HCT116 (cell line): ENCODE results near the gene SNX9. TPM values are rescaled to one million over a fixed set of nuclear protein-coding genes. Genes with fewer than 3 reads are reported as not detected.

Source experiments
- ATAC-seq: fragments of 200-7000 bp; cut with Tn5 transposase; 2 replicates; pipeline ENCODE4 v1.9.1; 2020; ENCODE audit warnings: mild to moderate bottlenecking, moderate library complexity
- BruUV-seq: library from RNA; stranded (reverse); fragments of 400-500 nt; replicated peaks from 2 replicates; lab custom pipeline; 2021; lab: Mats Ljungman, UMichigan
- CTCF ChIA-PET: fragments of 300-600 bp; sonication (Branson Sonifier 250); formaldehyde crosslinking; loops from one replicate; lab custom pipeline; 2021; ENCODE audit warnings: antibody characterized with exemption; lab: Charles Lee
- POLR2A ChIA-PET: fragments of 300-600, 350-600 bp; sonication (Branson Sonifier 250); formaldehyde crosslinking; loops from one replicate; lab custom pipeline; 2021; ENCODE audit warnings: antibody characterized with exemption; lab: Charles Lee
- RAD21 ChIA-PET, 2 experiments: fragments of 300-600 bp; sonication (Branson Sonifier 250); formaldehyde crosslinking; loops; one replicate each; lab custom pipeline; 2023; ENCODE audit warnings: low total read pairs in 2 of 2; ENCODE audit not compliant: uncharacterized antibody in 2 of 2, unreplicated experiment in 2 of 2, low non-redundant PET in 1 of 2; lab: Charles Lee
- DNase-seq: peaks from one replicate; pipeline ENCODE4 v3.0.0-alpha.2; 2010; ENCODE audit warnings: low read depth, low spot score
- H2AFZ ChIP-seq: fragments of 200-600 bp; shearing (Covaris generic), sonication (generic); 2 replicates; pipeline ENCODE4 v1.6.1; 2017; ENCODE audit warnings: low read depth, mixed run types, mixed read lengths, antibody characterized with exemption, low read length; ENCODE audit not compliant: poor library complexity, severe bottlenecking
- H3K27ac ChIP-seq: 2 replicates; pipeline ENCODE4 v1.5.1; 2012; ENCODE audit warnings: low read depth, low read length
- H3K27me3 ChIP-seq: fragments of 200-600 bp; sonication (generic); 2 replicates; pipeline ENCODE4 v1.6.1; 2016; ENCODE audit warnings: mixed run types, low read length, mixed read lengths; ENCODE audit not compliant: insufficient read depth
- H3K36me3 ChIP-seq, 2 experiments: fragments of 200-500 bp in 1 of 2; fragments of 200-600 bp in 1 of 2; sonication (Bioruptor generic) in 1 of 2; sonication (generic) in 1 of 2; 2 replicates each; pipeline versions ENCODE4 v1.5.1 to v1.6.1; 2014 to 2016; ENCODE audit warnings: low read length in 2 of 2, inconsistent platforms in 1 of 2, mixed read lengths in 1 of 2, mixed run types in 1 of 2; ENCODE audit not compliant: insufficient read depth in 2 of 2, control insufficient read depth in 1 of 2
- H3K4me1 ChIP-seq, 2 experiments: fragments of 200-600 bp in 1 of 2; sonication (generic) in 1 of 2; 2 replicates each; pipeline versions ENCODE4 v1.5.1 to v1.6.1; 2012 to 2017; ENCODE audit warnings: low read length in 2 of 2, inconsistent platforms in 1 of 2, mild to moderate bottlenecking in 1 of 2, mixed read lengths in 1 of 2, mixed run types in 1 of 2, moderate library complexity in 1 of 2; ENCODE audit not compliant: insufficient read depth in 2 of 2, control insufficient read depth in 1 of 2
- H3K4me2 ChIP-seq: fragments of 200-600 bp; sonication (generic); 2 replicates; pipeline ENCODE4 v1.6.1; 2017; ENCODE audit warnings: mixed run types, low read length, mixed read lengths
- H3K4me3 ChIP-seq, 2 experiments: fragments of 200-600 bp in 1 of 2; sonication (generic) in 1 of 2; replicated peaks in 1 of 2; 2 replicates each; pipeline ENCODE4 v1.5.1; 2011 to 2016; ENCODE audit warnings: low read length in 2 of 2, control low read depth in 1 of 2, low read depth in 1 of 2, mild to moderate bottlenecking in 1 of 2, mixed read lengths in 1 of 2, mixed run types in 1 of 2
- H3K79me2 ChIP-seq: fragments of 200-600 bp; sonication (generic); 2 replicates; pipeline ENCODE4 v1.6.1; 2017; ENCODE audit warnings: mild to moderate bottlenecking, mixed run types, low read length, moderate library complexity, mixed read lengths; ENCODE audit not compliant: insufficient read depth
- H3K9ac ChIP-seq: fragments of 200-600 bp; sonication (generic); 2 replicates; pipeline ENCODE4 v1.6.1; 2016; ENCODE audit warnings: low read length, mixed read lengths
- H3K9me2 ChIP-seq: fragments of 200-600 bp; sonication (generic), shearing (Covaris generic); 2 replicates; pipeline ENCODE4 v1.6.1; 2017; ENCODE audit warnings: mixed run types, mild to moderate bottlenecking, moderate library complexity; ENCODE audit not compliant: insufficient read depth
- H3K9me3 ChIP-seq, 2 experiments: fragments of 200-500 bp in 1 of 2; fragments of 200-600 bp in 1 of 2; sonication (Bioruptor generic) in 1 of 2; sonication (generic) in 1 of 2; 2 replicates each; pipeline ENCODE4 v1.6.1; 2014 to 2017; ENCODE audit warnings: low read length in 2 of 2, mixed read lengths in 2 of 2, inconsistent platforms in 1 of 2, low read depth in 1 of 2, mild to moderate bottlenecking in 1 of 2, mixed run types in 1 of 2, moderate library complexity in 1 of 2; ENCODE audit not compliant: control insufficient read depth in 1 of 2, insufficient read depth in 1 of 2
- H4K20me1 ChIP-seq: fragments of 200-600 bp; sonication (generic), shearing (Covaris generic); 2 replicates; pipeline ENCODE4 v1.6.1; 2017; ENCODE audit warnings: mixed run types, mild to moderate bottlenecking, moderate library complexity; ENCODE audit not compliant: insufficient read depth
- CBX3 ChIP-seq: IDR thresholded peaks from 2 replicates; pipeline ENCODE4 v1.6.1; 2012; ENCODE audit warnings: low read depth
- CEBPB ChIP-seq: IDR thresholded peaks from 2 replicates; pipeline ENCODE4 v1.6.1; 2012; ENCODE audit warnings: low read depth
- EGR1 ChIP-seq: IDR thresholded peaks from 2 replicates; pipeline ENCODE4 v1.6.1; 2012; ENCODE audit warnings: low read depth
- ELF1 ChIP-seq: IDR thresholded peaks from 2 replicates; pipeline ENCODE4 v1.6.1; 2012; ENCODE audit warnings: low read depth, borderline replicate concordance
- EZH2 ChIP-seq: fragments of 200-600 bp; sonication (generic); IDR thresholded peaks from 2 replicates; pipeline ENCODE4 v1.6.1; 2017; ENCODE audit warnings: antibody characterized with exemption, mixed run types
- EZH2phosphoT487 ChIP-seq: fragments of 200-600 bp; IDR thresholded peaks from 2 replicates; pipeline ENCODE4 v1.6.1; 2018; ENCODE audit warnings: antibody characterized with exemption, borderline replicate concordance
- JUND ChIP-seq: IDR thresholded peaks from 2 replicates; pipeline ENCODE4 v1.6.1; 2012
- POLR2A ChIP-seq: IDR thresholded peaks from 2 replicates; pipeline ENCODE4 v1.7.0; 2011; ENCODE audit warnings: borderline replicate concordance; ENCODE audit not compliant: insufficient read depth, insufficient read length; ENCODE audit errors: extremely low read depth
- POLR2AphosphoS5 ChIP-seq: IDR thresholded peaks from 2 replicates; pipeline ENCODE4 v1.6.1; 2011; ENCODE audit warnings: mild to moderate bottlenecking, low read depth, low read length, moderate library complexity
- RAD21 ChIP-seq: IDR thresholded peaks from 2 replicates; pipeline ENCODE4 v1.6.1; 2012; ENCODE audit warnings: low read depth, mild to moderate bottlenecking
- SIN3A ChIP-seq: IDR thresholded peaks from 2 replicates; pipeline ENCODE4 v1.6.1; 2012; ENCODE audit warnings: low read depth
- SP1 ChIP-seq: IDR thresholded peaks from 2 replicates; pipeline ENCODE4 v1.6.1; 2012; ENCODE audit warnings: low read depth
- SRF ChIP-seq: IDR thresholded peaks from 2 replicates; pipeline ENCODE4 v1.6.1; 2012; ENCODE audit warnings: low read depth
- TCF7L2 ChIP-seq: IDR thresholded peaks from 2 replicates; pipeline ENCODE4 v1.7.0; 2011; ENCODE audit warnings: borderline replicate concordance, inconsistent platforms; ENCODE audit not compliant: insufficient read depth, insufficient read length; ENCODE audit errors: extremely low read depth
- YY1 ChIP-seq: IDR thresholded peaks from 2 replicates; pipeline ENCODE4 v1.6.1; 2011; ENCODE audit warnings: low read length, low read depth, moderate library complexity, mild to moderate bottlenecking; ENCODE audit not compliant: insufficient replicate concordance; ENCODE audit errors: extremely low read depth
- ZBTB33 ChIP-seq: IDR thresholded peaks from 2 replicates; pipeline ENCODE4 v1.6.1; 2011; ENCODE audit warnings: mild to moderate bottlenecking, low read length, moderate library complexity; ENCODE audit not compliant: insufficient replicate concordance; ENCODE audit errors: extremely low read depth
- ZFX ChIP-seq: fragments of 450-650 bp; IDR thresholded peaks from 2 replicates; pipeline ENCODE4 v1.6.1; 2017
- intact Hi-C: fragments of 100-400 bp; cut with micrococcal nuclease; formaldehyde crosslinking; loops from 2 replicates; pipeline ENCODE4 v1.10.0; 2022
- total RNA-seq: library from RNA; stranded (reverse); gene quantifications from one replicate; pipeline ENCODE4 v1.2.1, GENCODE V29; 2021; ENCODE audit not compliant: unreplicated experiment
- TF ChIP-seq, protein P1 (sequence below): IDR thresholded peaks from 2 replicates; pipeline ENCODE4 v1.6.1; 2012; ENCODE audit warnings: low read depth
- TF ChIP-seq, protein P2 (sequence below), 3 experiments: fragments of 200-600 bp in 1 of 3; sonication (generic) in 1 of 3; IDR thresholded peaks in 2 of 3; conservative IDR thresholded peaks in 1 of 3; 2 replicates each; pipeline ENCODE4 v1.5.1; 2012 to 2017; ENCODE audit warnings: low read depth in 2 of 3, low read length in 2 of 3, antibody characterized with exemption in 1 of 3, borderline replicate concordance in 1 of 3, control low read depth in 1 of 3, mild to moderate bottlenecking in 1 of 3, mixed read lengths in 1 of 3, mixed run types in 1 of 3, moderate library complexity in 1 of 3; ENCODE audit not compliant: insufficient read depth in 1 of 3
- TF ChIP-seq, protein P3 (sequence below): IDR thresholded peaks from 2 replicates; pipeline ENCODE4 v1.6.1; 2012

The SNX9 gene
- total RNA-seq, 1 experiment from 2014 or later = 42.5 TPM

GRCh38 chr6:157981395-157982101 is 158.5 kb downstream of the SNX9 start, which contains the start of gene SYNJ2:
Gene SYNJ2 (plus strand): TSS chr6:157981863. CDS start chr6:157981962, 99 bp downstream.
- H3K4me2 ChIP-seq = peak within 1 kb of the TSS; percentile 76
- DNase-seq = no peak
- peak; percentile 94 for ATAC-seq
- intact Hi-C loops = loop anchor here (1.0 to 5.0 kb wide), 2 partner anchors 91 to 219 kb away; no protein-coding TSS in a partner anchor
- no peaks in the 10 kb centered on the region for H3K36me3 ChIP-seq
- no peaks in the 10 kb centered on the region for H3K27me3 ChIP-seq
- H3K9me3 ChIP-seq = no peaks in the 10 kb centered on the region
- H3K79me2 ChIP-seq = peaks cover 45% of the 10 kb centered on the region
- peaks cover 15 to 47% of the 10 kb centered on the region in 2 experiments; a peak in 3 of 4 replicates for H3K4me1 ChIP-seq
- BruUV-seq = no TSS peak
- peak within 1 kb of the TSS; percentile 63 to 76 for H3K4me3 ChIP-seq
- ChIA-PET POLR2A (no interaction called here), RAD21 (no interaction called here), CTCF (no interaction called here)
- no peaks in the 10 kb centered on the region for H4K20me1 ChIP-seq
- H3K9me2 ChIP-seq = no peaks in the 10 kb centered on the region
- peak within 1 kb of the TSS; percentile 89 for H3K9ac ChIP-seq
- H2AFZ ChIP-seq = no peak within 1 kb of the TSS
- peak within 1 kb of the TSS; percentile 55; the same call in 1 of the 2 replicates for H3K27ac ChIP-seq
- TF ChIP-seq ZFX (peak; percentile 54; the same call in 1 of the 2 replicates), CEBPB (no peak), POLR2AphosphoS5 (peak; percentile 82), SRF (peak; percentile 86; the same call in 1 of the 2 replicates), SP1 (no peak), ZBTB33 (no peak), JUND (no peak), RAD21 (peak; percentile 46; the same call in 1 of the 2 replicates), EZH2 (no peak), TCF7L2 (no peak), EZH2phosphoT487 (no peak), POLR2A (no peak), CBX3 (no peak), ELF1 (no peak), SIN3A (peak; percentile 54; the same call in 1 of the 2 replicates), EGR1 (peak; percentile 61), YY1 (peak; percentile 23)
- TF ChIP-seq, protein P1, sequence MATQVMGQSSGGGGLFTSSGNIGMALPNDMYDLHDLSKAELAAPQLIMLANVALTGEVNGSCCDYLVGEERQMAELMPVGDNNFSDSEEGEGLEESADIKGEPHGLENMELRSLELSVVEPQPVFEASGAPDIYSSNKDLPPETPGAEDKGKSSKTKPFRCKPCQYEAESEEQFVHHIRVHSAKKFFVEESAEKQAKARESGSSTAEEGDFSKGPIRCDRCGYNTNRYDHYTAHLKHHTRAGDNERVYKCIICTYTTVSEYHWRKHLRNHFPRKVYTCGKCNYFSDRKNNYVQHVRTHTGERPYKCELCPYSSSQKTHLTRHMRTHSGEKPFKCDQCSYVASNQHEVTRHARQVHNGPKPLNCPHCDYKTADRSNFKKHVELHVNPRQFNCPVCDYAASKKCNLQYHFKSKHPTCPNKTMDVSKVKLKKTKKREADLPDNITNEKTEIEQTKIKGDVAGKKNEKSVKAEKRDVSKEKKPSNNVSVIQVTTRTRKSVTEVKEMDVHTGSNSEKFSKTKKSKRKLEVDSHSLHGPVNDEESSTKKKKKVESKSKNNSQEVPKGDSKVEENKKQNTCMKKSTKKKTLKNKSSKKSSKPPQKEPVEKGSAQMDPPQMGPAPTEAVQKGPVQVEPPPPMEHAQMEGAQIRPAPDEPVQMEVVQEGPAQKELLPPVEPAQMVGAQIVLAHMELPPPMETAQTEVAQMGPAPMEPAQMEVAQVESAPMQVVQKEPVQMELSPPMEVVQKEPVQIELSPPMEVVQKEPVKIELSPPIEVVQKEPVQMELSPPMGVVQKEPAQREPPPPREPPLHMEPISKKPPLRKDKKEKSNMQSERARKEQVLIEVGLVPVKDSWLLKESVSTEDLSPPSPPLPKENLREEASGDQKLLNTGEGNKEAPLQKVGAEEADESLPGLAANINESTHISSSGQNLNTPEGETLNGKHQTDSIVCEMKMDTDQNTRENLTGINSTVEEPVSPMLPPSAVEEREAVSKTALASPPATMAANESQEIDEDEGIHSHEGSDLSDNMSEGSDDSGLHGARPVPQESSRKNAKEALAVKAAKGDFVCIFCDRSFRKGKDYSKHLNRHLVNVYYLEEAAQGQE = no peak
- TF ChIP-seq, protein P2, sequence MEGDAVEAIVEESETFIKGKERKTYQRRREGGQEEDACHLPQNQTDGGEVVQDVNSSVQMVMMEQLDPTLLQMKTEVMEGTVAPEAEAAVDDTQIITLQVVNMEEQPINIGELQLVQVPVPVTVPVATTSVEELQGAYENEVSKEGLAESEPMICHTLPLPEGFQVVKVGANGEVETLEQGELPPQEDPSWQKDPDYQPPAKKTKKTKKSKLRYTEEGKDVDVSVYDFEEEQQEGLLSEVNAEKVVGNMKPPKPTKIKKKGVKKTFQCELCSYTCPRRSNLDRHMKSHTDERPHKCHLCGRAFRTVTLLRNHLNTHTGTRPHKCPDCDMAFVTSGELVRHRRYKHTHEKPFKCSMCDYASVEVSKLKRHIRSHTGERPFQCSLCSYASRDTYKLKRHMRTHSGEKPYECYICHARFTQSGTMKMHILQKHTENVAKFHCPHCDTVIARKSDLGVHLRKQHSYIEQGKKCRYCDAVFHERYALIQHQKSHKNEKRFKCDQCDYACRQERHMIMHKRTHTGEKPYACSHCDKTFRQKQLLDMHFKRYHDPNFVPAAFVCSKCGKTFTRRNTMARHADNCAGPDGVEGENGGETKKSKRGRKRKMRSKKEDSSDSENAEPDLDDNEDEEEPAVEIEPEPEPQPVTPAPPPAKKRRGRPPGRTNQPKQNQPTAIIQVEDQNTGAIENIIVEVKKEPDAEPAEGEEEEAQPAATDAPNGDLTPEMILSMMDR (IDR thresholded peaks at IDR 0.05 in 2 of 3, conservative IDR thresholded peaks at IDR 0.05 in 1 of 3; ENCODE audit: borderline replicate concordance in 1 of 3, insufficient read depth in 1 of 3, low read depth in 2 of 3, low read length in 2 of 3) = peak; percentile 25 to 56 (median 48); a peak in 4 of 6 replicates
- TF ChIP-seq, protein P3, sequence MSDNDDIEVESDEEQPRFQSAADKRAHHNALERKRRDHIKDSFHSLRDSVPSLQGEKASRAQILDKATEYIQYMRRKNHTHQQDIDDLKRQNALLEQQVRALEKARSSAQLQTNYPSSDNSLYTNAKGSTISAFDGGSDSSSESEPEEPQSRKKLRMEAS = peak; percentile 69
